GM12878 (cell line): ENCODE data around the gene VCAN. TPM values are rescaled to one million over a fixed set of nuclear protein-coding genes. Genes with fewer than 3 reads are reported as not detected.

ENCODE experiments used
- ATAC-seq: fragments of 200-7000 bp; cut with Tn5 transposase; 3 replicates; pipeline ENCODE4 v1.9.1; 2020; ENCODE audit warnings: mild to moderate bottlenecking, moderate library complexity
- BruUV-seq: library from RNA; stranded (reverse); fragments of 400-500 nt; replicated peaks from 2 replicates; lab custom pipeline; 2021; lab: Mats Ljungman, UMichigan
- CTCF ChIA-PET: fragments of 300-600 bp; sonication (Branson Sonifier 250); formaldehyde crosslinking; extraction: SDS; loops from one replicate; lab custom pipeline; 2021; ENCODE audit warnings: inconsistent platforms; lab: Yijun Ruan, JAX
- POLR2A ChIA-PET: fragments of 350-600 bp; formaldehyde crosslinking; extraction: SDS; loops from one replicate; lab custom pipeline; 2021; ENCODE audit warnings: inconsistent platforms; lab: Charles Lee
- RAD21 ChIA-PET: fragments of 300-600 bp; sonication (Branson Sonifier 250); formaldehyde crosslinking; loops from one replicate; lab custom pipeline; 2023; ENCODE audit warnings: antibody characterized with exemption; ENCODE audit not compliant: unreplicated experiment; lab: Charles Lee
- SMC1A ChIA-PET: fragments of 300-600 bp; sonication (Branson Sonifier 250); formaldehyde crosslinking; loops from one replicate; lab custom pipeline; 2023; ENCODE audit not compliant: unreplicated experiment, uncharacterized antibody; lab: Charles Lee
- DNase-seq: peaks from one replicate; pipeline ENCODE4 v3.0.0-alpha.2; 2011; ENCODE audit warnings: low read depth, low spot score
- FAIRE-seq: peaks from 3 replicates; lab custom pipeline; 2011; peaks lifted over from hg19 to GRCh38; lab: Jason Lieb, UNC
- H2AFZ ChIP-seq: 2 replicates; pipeline ENCODE4 v1.6.0; 2011; ENCODE audit warnings: low read depth, low read length, control low read depth; ENCODE audit not compliant: control insufficient read depth
- H3K27ac ChIP-seq: 2 replicates; pipeline ENCODE4 v1.5.1; 2011; ENCODE audit warnings: control low read depth; ENCODE audit not compliant: control insufficient read depth, insufficient read depth
- H3K27me3 ChIP-seq, 2 experiments: replicated peaks in 1 of 2; 2 replicates each; pipeline versions ENCODE4 v1.6.0 to v1.6.1; 2011; ENCODE audit warnings: low read length in 1 of 2; ENCODE audit not compliant: control insufficient read depth in 2 of 2, insufficient read depth in 2 of 2
- H3K36me3 ChIP-seq, 2 experiments: 2 replicates each; pipeline ENCODE4 v1.5.1; 2011; ENCODE audit warnings: low read length in 1 of 2; ENCODE audit not compliant: control insufficient read depth in 2 of 2, insufficient read depth in 2 of 2
- H3K4me1 ChIP-seq: 2 replicates; pipeline ENCODE4 v1.6.1; 2011; ENCODE audit warnings: mild to moderate bottlenecking, low read length, moderate library complexity, mixed read lengths; ENCODE audit not compliant: control insufficient read depth, insufficient read depth
- H3K4me2 ChIP-seq: 2 replicates; pipeline ENCODE4 v1.6.0; 2011; ENCODE audit warnings: control low read depth; ENCODE audit not compliant: control insufficient read depth, insufficient read depth
- H3K4me3 ChIP-seq: fragments of 200-600 bp; sonication (generic); 2 replicates; pipeline ENCODE4 v1.5.1; 2016
- H3K79me2 ChIP-seq: 2 replicates; pipeline ENCODE4 v1.6.0; 2011; ENCODE audit warnings: low read length; ENCODE audit not compliant: control insufficient read depth, insufficient read depth
- H3K9ac ChIP-seq: 2 replicates; pipeline ENCODE4 v1.8.0; 2011; ENCODE audit warnings: low read length, control low read depth, mixed read lengths; ENCODE audit not compliant: control insufficient read depth, insufficient read depth
- H3K9me3 ChIP-seq: replicated peaks from 3 replicates; pipeline ENCODE4 v1.5.1; 2011; ENCODE audit warnings: mild to moderate bottlenecking, low read length; ENCODE audit not compliant: control insufficient read depth, insufficient read depth
- H4K20me1 ChIP-seq: 2 replicates; pipeline ENCODE4 v1.6.0; 2011; ENCODE audit not compliant: control insufficient read depth, insufficient read depth
- BHLHE40 ChIP-seq, 2 experiments: fragments of 450-650 bp in 1 of 2; IDR thresholded peaks; 2 replicates each; pipeline ENCODE4 v1.6.1; 2011 to 2017; ENCODE audit warnings: low read depth in 2 of 2, borderline replicate concordance in 1 of 2, improper control_type of control experiment in 1 of 2, low read length in 1 of 2, mild to moderate bottlenecking in 1 of 2
- BMI1 ChIP-seq: fragments of 450-650 bp; IDR thresholded peaks from 2 replicates; pipeline ENCODE4 v1.6.1; 2016; ENCODE audit warnings: mild to moderate bottlenecking, moderate library complexity, borderline replicate concordance
- CBX5 ChIP-seq: sonication (generic); IDR thresholded peaks from 2 replicates; pipeline ENCODE4 v1.6.1; 2016; ENCODE audit warnings: low read depth, moderate library complexity, mild to moderate bottlenecking, inconsistent platforms
- CEBPB ChIP-seq, 2 experiments: fragments of 150-350 bp in 1 of 2; IDR thresholded peaks; 2 replicates each; pipeline ENCODE4 v1.6.1; 2012 to 2014; ENCODE audit warnings: low read depth in 2 of 2, low read length in 2 of 2, borderline replicate concordance in 1 of 2, inconsistent platforms in 1 of 2
- ETV6 ChIP-seq, 2 experiments: fragments of 450-650 bp in 1 of 2; IDR thresholded peaks in 1 of 2; conservative IDR thresholded peaks in 1 of 2; 2 replicates each; pipeline ENCODE4 v1.6.1; 2014; ENCODE audit warnings: antibody characterized with exemption in 1 of 2, borderline replicate concordance in 1 of 2, low read depth in 1 of 2, mild to moderate bottlenecking in 1 of 2, moderate library complexity in 1 of 2
- HDAC6 ChIP-seq: fragments of 200-600 bp; sonication (generic); IDR thresholded peaks from one replicate; pipeline ENCODE4 v1.8.0; 2017; ENCODE audit warnings: antibody characterized with exemption; ENCODE audit not compliant: unreplicated experiment
- MYB ChIP-seq: fragments of 150-350 bp; IDR thresholded peaks from 2 replicates; pipeline ENCODE4 v1.6.1; 2014; ENCODE audit warnings: mild to moderate bottlenecking, low read depth, low read length, borderline replicate concordance
- NFXL1 ChIP-seq: fragments of 450-650 bp; IDR thresholded peaks from 2 replicates; pipeline ENCODE4 v1.6.1; 2017; ENCODE audit warnings: antibody characterized with exemption, mild to moderate bottlenecking, borderline replicate concordance
- RAD21 ChIP-seq: IDR thresholded peaks from 2 replicates; pipeline ENCODE4 v1.6.1; 2011; ENCODE audit warnings: mild to moderate bottlenecking, low read depth, low read length, moderate library complexity; ENCODE audit not compliant: insufficient read depth
- RCOR1 ChIP-seq: conservative IDR thresholded peaks from 2 replicates; pipeline ENCODE4 v1.6.1; 2012; ENCODE audit warnings: low read depth, low read length, improper control_type of control experiment
- SMC3 ChIP-seq: IDR thresholded peaks from 2 replicates; pipeline ENCODE4 v1.6.1; 2011; ENCODE audit warnings: low read length, improper control_type of control experiment, borderline replicate concordance
- YY1 ChIP-seq: IDR thresholded peaks from 2 replicates; pipeline ENCODE4 v1.6.1; 2011; ENCODE audit warnings: low read depth, mild to moderate bottlenecking, low read length
- ZBED1 ChIP-seq: IDR thresholded peaks from 2 replicates; pipeline ENCODE4 v1.6.1; 2016; ENCODE audit warnings: borderline replicate concordance
- WGBS: methylation state at CpG from one replicate; pipeline ENCODE4 v1.1.6; 2016; ENCODE audit warnings: low lambda C conversion rate; ENCODE audit not compliant: insufficient replicate concordance, insufficient coverage; ENCODE audit errors: missing lambda C conversion rate; 5-methylcytosine and 5-hydroxymethylcytosine counted together
- in situ Hi-C: fragments of 300-500 bp; cut with MboI; formaldehyde crosslinking; loops from 9 replicates; pipeline ENCODE4 v1.14.3; 2018; ENCODE audit warnings: mixed read lengths
- intact Hi-C: fragments of 100-400 bp; cut with micrococcal nuclease; formaldehyde crosslinking; loops from one replicate; pipeline ENCODE4 v1.14.2; 2022; ENCODE audit not compliant: unreplicated experiment
- polyA plus RNA-seq, 11 experiments: library from polyadenylated mRNA; depleted of rRNA in 4 of 11; unstranded in 6 of 11; stranded (reverse) in 5 of 11; fragments of >200 nt; fragmentation: Nextera tagmentation in 4 of 11; fragmentation: Illumina TruSeq in 1 of 11; extraction: Ambion mirVana in 4 of 11; extraction: Trizol in 1 of 11; gene quantifications; 1 replicate in 1 of 11; 2 replicates in 10 of 11; pipeline versions ENCODE4 v1.2.1 to v1.2.3, GENCODE V29; 2011 to 2016; ENCODE audit warnings: inconsistent platforms in 2 of 11, missing spikeins in 2 of 11, low read depth in 1 of 11
- total RNA-seq, 4 experiments: library from RNA; depleted of rRNA in 3 of 4; stranded (reverse); fragments of >200 nt in 3 of 4; fragmentation: Illumina TruSeq in 1 of 4; extraction: Trizol in 1 of 4; gene quantifications; 2 replicates each; pipeline versions ENCODE4 v1.2.1 to v1.2.3, GENCODE V29; 2013 to 2021
- TF ChIP-seq, protein P1 (sequence below), 3 experiments: IDR thresholded peaks in 2 of 3; conservative IDR thresholded peaks in 1 of 3; 2 replicates each; pipeline ENCODE4 v1.5.1; 2011; ENCODE audit warnings: low read depth in 3 of 3, low read length in 3 of 3, mild to moderate bottlenecking in 3 of 3, control low read depth in 2 of 3, moderate library complexity in 2 of 3, inconsistent platforms in 1 of 3, mixed read lengths in 1 of 3; ENCODE audit not compliant: control insufficient read depth in 2 of 3, insufficient read depth in 1 of 3; ENCODE audit errors: extremely low read depth in 1 of 3
- TF ChIP-seq, protein P2 (sequence below): fragments of 450-650 bp; IDR thresholded peaks from 2 replicates; pipeline ENCODE4 v1.6.1; 2017; ENCODE audit warnings: mild to moderate bottlenecking, moderate library complexity

Gene VCAN
- total and polyA plus RNA-seq, 10 of the 15 experiments (the other 5 are each of a cell fraction or from before 2014, with no cell fraction given), result 1.2 to 15.2 (median 4.5) TPM

DNA sequence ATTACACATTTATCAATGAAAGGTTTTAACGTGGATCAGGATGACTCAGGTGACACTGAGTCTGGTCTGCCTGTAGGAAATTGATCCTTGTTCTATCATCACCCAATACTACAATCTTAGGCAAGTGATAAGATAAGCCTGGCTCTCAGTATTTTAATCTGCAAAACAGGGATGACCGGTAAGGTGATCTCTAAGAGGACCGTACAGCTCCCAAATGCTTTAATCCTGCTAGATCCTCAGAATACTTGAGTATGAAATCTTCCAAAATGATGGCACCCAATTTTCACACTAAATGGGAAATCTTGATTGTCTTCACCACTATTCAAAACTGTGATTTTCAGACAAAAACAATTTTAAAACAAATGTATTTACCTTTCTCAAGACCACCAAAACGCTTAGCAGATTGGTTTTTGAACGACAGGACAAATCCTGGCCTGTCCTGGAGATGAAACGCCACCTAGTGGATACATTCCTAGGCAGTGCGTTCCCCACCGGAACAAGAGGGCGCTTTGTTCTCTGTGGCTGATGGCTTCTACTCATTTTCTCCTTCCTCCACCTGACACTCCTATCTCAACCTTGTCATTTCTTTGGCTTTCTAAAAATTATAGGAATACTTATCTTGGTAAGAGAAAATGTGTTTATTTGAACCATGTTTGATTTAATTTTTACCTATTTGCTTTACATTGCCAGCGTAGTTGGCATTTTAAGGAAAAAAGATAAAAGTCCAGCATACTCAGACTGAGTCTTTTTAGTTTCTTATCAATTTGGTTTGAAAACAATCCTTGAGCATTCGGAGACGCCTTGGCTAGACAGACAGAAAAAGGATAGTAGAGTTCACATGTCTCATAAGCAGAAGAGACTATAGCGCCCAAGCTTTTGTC, 41.2 kb upstream of the VCAN start:
- 37% methylated on average over 13 of the region's 13 CpGs for WGBS
- intact Hi-C loops, result loop anchor here (1.0 to 10.0 kb wide), 6 partner anchors 42 to 1078 kb away; partner anchors contain the start of genes TMEM167A and XRCC4
- Histone ChIP-seq H3K4me1 (peaks cover 4% of the 10 kb centered on the region; the same call in 1 of the 2 replicates), H3K27ac (no peak overlapping the region), H3K79me2 (no peaks in the 10 kb centered on the region), H3K9ac (no peak overlapping the region), H3K4me2 (no peak overlapping the region), H3K36me3 (no peaks in the 10 kb centered on the region), H3K27me3 (no peaks in the 10 kb centered on the region), H3K4me3 (no peak overlapping the region), H4K20me1 (no peaks in the 10 kb centered on the region), H2AFZ (no peak overlapping the region), H3K9me3 (no peaks in the 10 kb centered on the region; the same call in 2 of the 3 replicates)
- SMC1A ChIA-PET, result interaction anchor here (0.6 to 2.5 kb wide), 27 partner anchors 10 to 1079 kb away, joined by 3 to 10 read pairs (median 4); partner anchors contain the start of gene VCAN
- CTCF ChIA-PET, result interaction anchor here (0.6 to 4.0 kb wide), 31 partner anchors 8 to 1119 kb away, joined by 3 to 20 read pairs (median 4); partner anchors contain the start of gene XRCC4
- RAD21 ChIA-PET, result interaction anchor here (0.8 to 1.9 kb wide), 10 partner anchors 23 to 1119 kb away, joined by 3 to 18 read pairs (median 4); no protein-coding TSS in a partner anchor
- peak; percentile 21 for DNase-seq
- peak; percentile 98 for ATAC-seq
- POLR2A ChIA-PET, result no interaction called here
- peak; percentile 70 for FAIRE-seq
- BruUV-seq, result no TSS peak
- in situ Hi-C loops, result loop anchor here (25.0 kb wide), 1 partner anchor 793 kb away; no protein-coding TSS in a partner anchor
- no peak for TF ChIP-seq CEBPB (IDR thresholded peaks at IDR 0.05; ENCODE audit: borderline replicate concordance in 1 of 2, low read depth in 2 of 2, low read length in 2 of 2)
- 0 out of 4 replicates have a peak, but pooled peaks of 1 of the 2 experiments have one; percentile 12 for TF ChIP-seq BHLHE40 (IDR thresholded peaks at IDR 0.05; ENCODE audit: borderline replicate concordance in 1 of 2, low read depth in 2 of 2, low read length in 1 of 2)
- TF ChIP-seq BMI1, result no peak
- TF ChIP-seq ZBED1, result no peak
- TF ChIP-seq RAD21, result peak; percentile 94
- TF ChIP-seq MYB, result 0 out of 2 replicates have a peak, but pooled peaks have one; percentile 12
- TF ChIP-seq HDAC6, result no peak
- TF ChIP-seq CBX5, result peak; percentile 39; the same call in 1 of the 2 replicates
- TF ChIP-seq, protein P1, sequence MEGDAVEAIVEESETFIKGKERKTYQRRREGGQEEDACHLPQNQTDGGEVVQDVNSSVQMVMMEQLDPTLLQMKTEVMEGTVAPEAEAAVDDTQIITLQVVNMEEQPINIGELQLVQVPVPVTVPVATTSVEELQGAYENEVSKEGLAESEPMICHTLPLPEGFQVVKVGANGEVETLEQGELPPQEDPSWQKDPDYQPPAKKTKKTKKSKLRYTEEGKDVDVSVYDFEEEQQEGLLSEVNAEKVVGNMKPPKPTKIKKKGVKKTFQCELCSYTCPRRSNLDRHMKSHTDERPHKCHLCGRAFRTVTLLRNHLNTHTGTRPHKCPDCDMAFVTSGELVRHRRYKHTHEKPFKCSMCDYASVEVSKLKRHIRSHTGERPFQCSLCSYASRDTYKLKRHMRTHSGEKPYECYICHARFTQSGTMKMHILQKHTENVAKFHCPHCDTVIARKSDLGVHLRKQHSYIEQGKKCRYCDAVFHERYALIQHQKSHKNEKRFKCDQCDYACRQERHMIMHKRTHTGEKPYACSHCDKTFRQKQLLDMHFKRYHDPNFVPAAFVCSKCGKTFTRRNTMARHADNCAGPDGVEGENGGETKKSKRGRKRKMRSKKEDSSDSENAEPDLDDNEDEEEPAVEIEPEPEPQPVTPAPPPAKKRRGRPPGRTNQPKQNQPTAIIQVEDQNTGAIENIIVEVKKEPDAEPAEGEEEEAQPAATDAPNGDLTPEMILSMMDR (IDR thresholded peaks at IDR 0.05 in 2 of 3, conservative IDR thresholded peaks at IDR 0.05 in 1 of 3; ENCODE audit: control insufficient read depth in 2 of 3, extremely low read depth in 1 of 3, insufficient read depth in 1 of 3, low read depth in 3 of 3, low read length in 3 of 3), result peak; percentile 86 to 98 (median 91)
- TF ChIP-seq ETV6 (conservative IDR thresholded peaks at IDR 0.05 in 1 of 2, IDR thresholded peaks at IDR 0.05 in 1 of 2; ENCODE audit: borderline replicate concordance in 1 of 2, low read depth in 1 of 2), result no peak
- TF ChIP-seq, protein P2, sequence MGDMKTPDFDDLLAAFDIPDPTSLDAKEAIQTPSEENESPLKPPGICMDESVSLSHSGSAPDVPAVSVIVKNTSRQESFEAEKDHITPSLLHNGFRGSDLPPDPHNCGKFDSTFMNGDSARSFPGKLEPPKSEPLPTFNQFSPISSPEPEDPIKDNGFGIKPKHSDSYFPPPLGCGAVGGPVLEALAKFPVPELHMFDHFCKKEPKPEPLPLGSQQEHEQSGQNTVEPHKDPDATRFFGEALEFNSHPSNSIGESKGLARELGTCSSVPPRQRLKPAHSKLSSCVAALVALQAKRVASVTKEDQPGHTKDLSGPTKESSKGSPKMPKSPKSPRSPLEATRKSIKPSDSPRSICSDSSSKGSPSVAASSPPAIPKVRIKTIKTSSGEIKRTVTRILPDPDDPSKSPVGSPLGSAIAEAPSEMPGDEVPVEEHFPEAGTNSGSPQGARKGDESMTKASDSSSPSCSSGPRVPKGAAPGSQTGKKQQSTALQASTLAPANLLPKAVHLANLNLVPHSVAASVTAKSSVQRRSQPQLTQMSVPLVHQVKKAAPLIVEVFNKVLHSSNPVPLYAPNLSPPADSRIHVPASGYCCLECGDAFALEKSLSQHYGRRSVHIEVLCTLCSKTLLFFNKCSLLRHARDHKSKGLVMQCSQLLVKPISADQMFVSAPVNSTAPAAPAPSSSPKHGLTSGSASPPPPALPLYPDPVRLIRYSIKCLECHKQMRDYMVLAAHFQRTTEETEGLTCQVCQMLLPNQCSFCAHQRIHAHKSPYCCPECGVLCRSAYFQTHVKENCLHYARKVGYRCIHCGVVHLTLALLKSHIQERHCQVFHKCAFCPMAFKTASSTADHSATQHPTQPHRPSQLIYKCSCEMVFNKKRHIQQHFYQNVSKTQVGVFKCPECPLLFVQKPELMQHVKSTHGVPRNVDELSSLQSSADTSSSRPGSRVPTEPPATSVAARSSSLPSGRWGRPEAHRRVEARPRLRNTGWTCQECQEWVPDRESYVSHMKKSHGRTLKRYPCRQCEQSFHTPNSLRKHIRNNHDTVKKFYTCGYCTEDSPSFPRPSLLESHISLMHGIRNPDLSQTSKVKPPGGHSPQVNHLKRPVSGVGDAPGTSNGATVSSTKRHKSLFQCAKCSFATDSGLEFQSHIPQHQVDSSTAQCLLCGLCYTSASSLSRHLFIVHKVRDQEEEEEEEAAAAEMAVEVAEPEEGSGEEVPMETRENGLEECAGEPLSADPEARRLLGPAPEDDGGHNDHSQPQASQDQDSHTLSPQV, result 0 out of 2 replicates have a peak, but pooled peaks have one; percentile 44
- no peak for TF ChIP-seq NFXL1
- TF ChIP-seq YY1, result peak; percentile 75; the same call in 1 of the 2 replicates
- TF ChIP-seq SMC3, result peak; percentile 89
- TF ChIP-seq RCOR1, result no peak
